ENCODE results near the gene CA10.

CA10 gene

GRCh38 chr17:51630101-51630671 lies 528.3 kb downstream of the CA10 start:
- DNase-seq, result no peak
- intact Hi-C loops (cut with DNase I), result no loop called here

- DNase-seq, result no peak
- intact Hi-C loops (cut with DNase I), result no loop called here
Measured at GRCh38 chr17:51629232-51629631, 529.3 kb downstream of the CA10 start.

- intact Hi-C loops (cut with DNase I), result no loop called here
- DNase-seq, result no peak
Measured at GRCh38 chr17:51627779-51628178, 530.7 kb downstream of the CA10 start.

- no peak for DNase-seq
Measured at GRCh38 chr17:51618476-51618875, 540.0 kb downstream of the CA10 start.

GRCh38 chr17:51617986-51618385 lies 540.5 kb downstream of the CA10 start:
- intact Hi-C loops (cut with DNase I), result no loop called here
- DNase-seq, result no peak

More at GRCh38 chr17:51618476-51618875, 540.0 kb downstream of the CA10 start:
- intact Hi-C loops (cut with DNase I), result no loop called here

GRCh38 chr17:51613255-51613654 lies 545.3 kb downstream of the CA10 start:
- intact Hi-C loops (cut with DNase I), result no loop called here

GRCh38 chr17:51612692-51613091 lies 545.8 kb downstream of the CA10 start:
- DNase-seq, result no peak
- intact Hi-C loops (cut with DNase I), result no loop called here

More at GRCh38 chr17:51613255-51613654, 545.3 kb downstream of the CA10 start:
- DNase-seq, result no peak

- no peak for DNase-seq
- intact Hi-C loops (cut with DNase I), result no loop called here
Measured at GRCh38 chr17:51611585-51611984, 546.9 kb downstream of the CA10 start.

- intact Hi-C loops (cut with DNase I), result no loop called here
- DNase-seq, result no peak
Measured at GRCh38 chr17:51610834-51611233, 547.7 kb downstream of the CA10 start.

GRCh38 chr17:51610155-51610554 lies 548.4 kb downstream of the CA10 start:
- DNase-seq, result no peak
- intact Hi-C loops (cut with DNase I), result no loop called here

GRCh38 chr17:51608251-51608933 lies 550.1 kb downstream of the CA10 start:
- intact Hi-C loops (cut with DNase I), result no loop called here
- no peak for DNase-seq

GRCh38 chr17:51607512-51607911 lies 551.0 kb downstream of the CA10 start:
- DNase-seq, result no peak
- intact Hi-C loops (cut with DNase I), result no loop called here

- intact Hi-C loops (cut with DNase I), result no loop called here
- no peak for DNase-seq
Measured at GRCh38 chr17:51604299-51605020, 554.1 kb downstream of the CA10 start.

GRCh38 chr17:51601622-51602261 lies 556.8 kb downstream of the CA10 start:
- no peak for DNase-seq
- intact Hi-C loops (cut with DNase I), result no loop called here

GRCh38 chr17:51598824-51599223 lies 559.7 kb downstream of the CA10 start:
- no peak for DNase-seq
- intact Hi-C loops (cut with DNase I), result no loop called here

- no peak for DNase-seq
- intact Hi-C loops (cut with DNase I), result no loop called here
Measured at GRCh38 chr17:51597345-51597744, 561.2 kb downstream of the CA10 start.

GRCh38 chr17:51595826-51596398 lies 562.6 kb downstream of the CA10 start:
- no peak for DNase-seq
- intact Hi-C loops (cut with DNase I), result no loop called here

- DNase-seq, result no peak
- intact Hi-C loops (cut with DNase I), result loop anchor here (5.0 kb wide), 1 partner anchor 218 kb away; no protein-coding TSS in a partner anchor
Measured at GRCh38 chr17:51590071-51590656, 568.4 kb downstream of the CA10 start.

- intact Hi-C loops (cut with DNase I), result no loop called here
- no peak for DNase-seq
Measured at GRCh38 chr17:51588063-51588462, 570.5 kb downstream of the CA10 start.

- intact Hi-C loops (cut with DNase I), result no loop called here
Measured at GRCh38 chr17:51587516-51587915, 571.0 kb downstream of the CA10 start.

More at GRCh38 chr17:51587516-51587915, 571.0 kb downstream of the CA10 start:
- no peak for DNase-seq
